Inflammatory macrophage treated with lipopolysaccharide for 4 hours (primary cell): ENCODE measurements around the gene ZDHHC14.
"Not testable (repeated sequence)": the region's sequence is repeated elsewhere in the genome, so short reads cannot be mapped to it uniquely, and the experiment has no call there.

Experiments used
- DNase-seq: peaks from one replicate; pipeline ENCODE4 v3.0.0-alpha.2; 2020

Gene ZDHHC14

GRCh38 chr6:157381631-157382621 is 936 bp downstream of the ZDHHC14 start:
- peak; percentile 42 for DNase-seq

- no peak for DNase-seq
Measured at GRCh38 chr6:157382821-157383220, 1.8 kb downstream of the ZDHHC14 start.

- no peak for DNase-seq
Measured at GRCh38 chr6:157383471-157383870, 2.5 kb downstream of the ZDHHC14 start.

- not testable (repeated sequence) for DNase-seq
Measured at GRCh38 chr6:157384962-157385361, 4.0 kb downstream of the ZDHHC14 start.

GRCh38 chr6:157385482-157385881 is 4.5 kb downstream of the ZDHHC14 start:
- no peak for DNase-seq

GRCh38 chr6:157386023-157386422 is 5.0 kb downstream of the ZDHHC14 start:
- DNase-seq = no peak

- no peak for DNase-seq
Measured at GRCh38 chr6:157386454-157386853, 5.5 kb downstream of the ZDHHC14 start.

- no peak for DNase-seq
Measured at GRCh38 chr6:157388924-157389323, 7.9 kb downstream of the ZDHHC14 start.

GRCh38 chr6:157390273-157391060 is 9.5 kb downstream of the ZDHHC14 start:
- DNase-seq = no peak

- no peak for DNase-seq
Measured at GRCh38 chr6:157392927-157393668, 12.1 kb downstream of the ZDHHC14 start.

GRCh38 chr6:157393669-157394327 is 12.8 kb downstream of the ZDHHC14 start:
- DNase-seq = peak; percentile 80

GRCh38 chr6:157395199-157395598 is 14.2 kb downstream of the ZDHHC14 start:
- not testable (repeated sequence) for DNase-seq

GRCh38 chr6:157396026-157396425 is 15.0 kb downstream of the ZDHHC14 start:
- no peak for DNase-seq

GRCh38 chr6:157397660-157398059 is 16.7 kb downstream of the ZDHHC14 start:
- no peak for DNase-seq

- DNase-seq = no peak
Measured at GRCh38 chr6:157398151-157398550, 17.2 kb downstream of the ZDHHC14 start.

GRCh38 chr6:157400676-157401075 is 19.7 kb downstream of the ZDHHC14 start:
- DNase-seq = no peak

- DNase-seq = no peak
Measured at GRCh38 chr6:157401734-157402338, 20.8 kb downstream of the ZDHHC14 start.

- DNase-seq = no peak
Measured at GRCh38 chr6:157402996-157403685, 22.2 kb downstream of the ZDHHC14 start.

- no peak for DNase-seq
Measured at GRCh38 chr6:157403686-157404051, 22.7 kb downstream of the ZDHHC14 start.

- DNase-seq = no peak
Measured at GRCh38 chr6:157405986-157406385, 25.0 kb downstream of the ZDHHC14 start.

GRCh38 chr6:157406661-157407060 is 25.7 kb downstream of the ZDHHC14 start:
- peak; percentile 20 for DNase-seq
